H1 (cell line): ENCODE measurements around the gene GAP43. TPM values are rescaled to one million over a fixed set of nuclear protein-coding genes. Genes with fewer than 3 reads are reported as not detected.

Source experiments
- CTCF ChIA-PET: fragments of 300-600 bp; sonication (Branson Sonifier 250); formaldehyde crosslinking; loops from one replicate; lab custom pipeline; 2021; ENCODE audit not compliant: partially characterized antibody; lab: Charles Lee
- POLR2A ChIA-PET: fragments of 300-600 bp; sonication (Branson Sonifier 250); formaldehyde crosslinking; loops from one replicate; lab custom pipeline; 2021; ENCODE audit warnings: inconsistent platforms; ENCODE audit not compliant: partially characterized antibody; lab: Charles Lee
- DNase-seq, 2 experiments: peaks; one replicate each; pipeline versions ENCODE4 v3.0.0 to v3.0.0-alpha.2; 2010 to 2022; ENCODE audit warnings: low spot score in 2 of 2, low read depth in 1 of 2, mixed read lengths in 1 of 2
- FAIRE-seq: peaks from 2 replicates; lab custom pipeline; 2011; peaks lifted over from hg19 to GRCh38; lab: Jason Lieb, UNC
- H2AFZ ChIP-seq: 2 replicates; pipeline ENCODE4 v1.8.1; 2012; ENCODE audit warnings: low read length, inconsistent platforms
- H2AK5ac ChIP-seq: 2 replicates; pipeline ENCODE4 v1.6.1; 2013; ENCODE audit warnings: low read depth, low read length
- H2BK120ac ChIP-seq: replicated peaks from 2 replicates; pipeline ENCODE3; 2013; ENCODE audit warnings: low read depth, low read length, inconsistent platforms
- H2BK12ac ChIP-seq: 2 replicates; pipeline ENCODE4 v1.6.1; 2013; ENCODE audit warnings: low read depth, low read length
- H2BK15ac ChIP-seq: 2 replicates; pipeline ENCODE4 v1.6.1; 2013; ENCODE audit warnings: low read length
- H2BK20ac ChIP-seq: 2 replicates; pipeline ENCODE4 v1.6.1; 2013; ENCODE audit warnings: low read length
- H2BK5ac ChIP-seq: 2 replicates; pipeline ENCODE4 v1.6.1; 2013; ENCODE audit warnings: low read depth, low read length
- H3K14ac ChIP-seq: 2 replicates; pipeline ENCODE4 v1.6.1; 2013; ENCODE audit warnings: inconsistent platforms; ENCODE audit not compliant: insufficient read length
- H3K18ac ChIP-seq: 2 replicates; pipeline ENCODE4 v1.6.1; 2013; ENCODE audit warnings: low read length; ENCODE audit errors: extremely low read depth
- H3K23ac ChIP-seq: 2 replicates; pipeline ENCODE4 v1.6.1; 2013; ENCODE audit warnings: inconsistent platforms; ENCODE audit not compliant: insufficient read length
- H3K23me2 ChIP-seq: 2 replicates; pipeline ENCODE4 v1.6.1; 2013; ENCODE audit warnings: low read depth, low read length
- H3K27ac ChIP-seq: 2 replicates; pipeline ENCODE4 v1.6.1; 2011; ENCODE audit warnings: low read depth, low read length, inconsistent platforms
- H3K27me3 ChIP-seq, 4 experiments: replicated peaks in 1 of 4; 1 replicate in 1 of 4; 2 replicates in 3 of 4; pipeline versions ENCODE4 v1.6.1 to v1.8.1; 2011 to 2013; ENCODE audit warnings: low read length in 3 of 4, mild to moderate bottlenecking in 3 of 4, inconsistent platforms in 2 of 4, mixed read lengths in 2 of 4, moderate library complexity in 1 of 4; ENCODE audit not compliant: control insufficient read depth in 3 of 4, insufficient read depth in 3 of 4; ENCODE audit errors: extremely low read depth in 1 of 4
- H3K36me3 ChIP-seq, 4 experiments: 2 replicates each; pipeline versions ENCODE4 v1.6.1 to v1.8.1; 2011 to 2013; ENCODE audit warnings: mild to moderate bottlenecking in 4 of 4, low read length in 3 of 4, moderate library complexity in 2 of 4, control low read depth in 1 of 4, inconsistent platforms in 1 of 4; ENCODE audit not compliant: insufficient read depth in 4 of 4, control insufficient read depth in 2 of 4
- H3K4ac ChIP-seq: replicated peaks from 2 replicates; pipeline ENCODE3; 2013; ENCODE audit warnings: low read length, low read depth, mixed read lengths, inconsistent platforms; ENCODE audit not compliant: insufficient read length
- H3K4me1 ChIP-seq, 4 experiments: replicated peaks in 1 of 4; 1 replicate in 1 of 4; 2 replicates in 3 of 4; pipeline versions ENCODE4 v1.6.1 to v1.8.1; 2011 to 2013; ENCODE audit warnings: low read length in 3 of 4, inconsistent platforms in 2 of 4, mixed read lengths in 1 of 4; ENCODE audit not compliant: insufficient read depth in 4 of 4, control insufficient read depth in 3 of 4
- H3K4me2 ChIP-seq, 2 experiments: 2 replicates each; pipeline versions ENCODE4 v1.6.1 to v1.8.1; 2011 to 2013; ENCODE audit warnings: low read depth in 2 of 2, low read length in 2 of 2, control low read depth in 1 of 2, inconsistent platforms in 1 of 2, mild to moderate bottlenecking in 1 of 2; ENCODE audit not compliant: insufficient read depth in 1 of 2
- H3K4me3 ChIP-seq, 4 experiments: fragments of 200-600, 300-600 bp in 1 of 4; sonication (generic), shearing (Covaris generic), sonication (Bioruptor Twin) in 1 of 4; 2 replicates each; pipeline versions ENCODE4 v1.5.1 to v1.8.1; 2011 to 2016; ENCODE audit warnings: low read length in 4 of 4, low read depth in 3 of 4, control low read depth in 2 of 4, inconsistent platforms in 2 of 4, mild to moderate bottlenecking in 2 of 4, mixed read lengths in 1 of 4, moderate library complexity in 1 of 4; ENCODE audit not compliant: insufficient read depth in 2 of 4; ENCODE audit errors: extremely low read depth in 1 of 4
- H3K56ac ChIP-seq: replicated peaks from 2 replicates; pipeline ENCODE3; 2013; ENCODE audit warnings: low read depth, mild to moderate bottlenecking, mixed read lengths, low read length, inconsistent platforms; ENCODE audit not compliant: insufficient read length
- H3K79me1 ChIP-seq: 2 replicates; pipeline ENCODE4 v1.6.1; 2013; ENCODE audit warnings: low read depth, low read length, control low read depth
- H3K79me2 ChIP-seq, 2 experiments: 2 replicates each; pipeline versions ENCODE4 v1.6.1 to v1.8.1; 2012 to 2013; ENCODE audit warnings: low read length in 2 of 2, mild to moderate bottlenecking in 2 of 2, inconsistent platforms in 1 of 2; ENCODE audit not compliant: insufficient read depth in 2 of 2, control insufficient read depth in 1 of 2
- H3K9ac ChIP-seq, 4 experiments: replicated peaks in 1 of 4; 1 replicate in 1 of 4; 2 replicates in 3 of 4; pipeline versions ENCODE4 v1.6.1 to v1.8.1; 2011 to 2013; ENCODE audit warnings: low read depth in 3 of 4, low read length in 3 of 4, control low read depth in 2 of 4, mild to moderate bottlenecking in 2 of 4, moderate library complexity in 2 of 4, inconsistent platforms in 1 of 4; ENCODE audit errors: extremely low read depth in 1 of 4
- H3K9me3 ChIP-seq, 2 experiments: 2 replicates each; pipeline versions ENCODE4 v1.6.1 to v1.8.1; 2012 to 2013; ENCODE audit warnings: mild to moderate bottlenecking in 2 of 2, moderate library complexity in 2 of 2, control low read depth in 1 of 2, inconsistent platforms in 1 of 2, low read depth in 1 of 2, low read length in 1 of 2, mixed read lengths in 1 of 2; ENCODE audit not compliant: insufficient read depth in 2 of 2
- H4K20me1 ChIP-seq, 2 experiments: replicated peaks in 1 of 2; 2 replicates each; pipeline versions ENCODE3 to v1.8.1; 2011 to 2013; ENCODE audit warnings: inconsistent platforms in 2 of 2, low read length in 2 of 2, mild to moderate bottlenecking in 1 of 2; ENCODE audit not compliant: insufficient read depth in 2 of 2, control insufficient read depth in 1 of 2
- H4K5ac ChIP-seq: 2 replicates; pipeline ENCODE4 v1.6.1; 2013; ENCODE audit warnings: low read length, low read depth, mixed read lengths, inconsistent platforms; ENCODE audit not compliant: insufficient read length
- H4K8ac ChIP-seq: 2 replicates; pipeline ENCODE4 v1.8.0; 2013; ENCODE audit warnings: mild to moderate bottlenecking, moderate library complexity, low read length, inconsistent platforms; ENCODE audit not compliant: insufficient read depth; ENCODE audit errors: extremely low read depth
- H4K91ac ChIP-seq: replicated peaks from 2 replicates; pipeline ENCODE3; 2013; ENCODE audit warnings: low read length, mixed read lengths, inconsistent platforms; ENCODE audit not compliant: insufficient read length
- BRCA1 ChIP-seq: IDR thresholded peaks from 2 replicates; pipeline ENCODE4 v1.6.1; 2012; ENCODE audit warnings: low read depth, low read length, improper control_type of control experiment
- CHD2 ChIP-seq: IDR thresholded peaks from 2 replicates; pipeline ENCODE4 v1.6.1; 2012; ENCODE audit warnings: low read length, improper control_type of control experiment
- EGR1 ChIP-seq: IDR thresholded peaks from 2 replicates; pipeline ENCODE4 v1.6.1; 2011; ENCODE audit warnings: low read depth, low read length, borderline replicate concordance
- FOSL1 ChIP-seq: IDR thresholded peaks from 2 replicates; pipeline ENCODE4 v1.6.1; 2011; ENCODE audit warnings: mild to moderate bottlenecking, low read depth, low read length, moderate library complexity; ENCODE audit not compliant: insufficient read depth
- JUND ChIP-seq: IDR thresholded peaks from 2 replicates; pipeline ENCODE4 v1.6.1; 2011; ENCODE audit warnings: mild to moderate bottlenecking, improper control_type of control experiment, low read length
- MAFK ChIP-seq: IDR thresholded peaks from 2 replicates; pipeline ENCODE4 v1.6.1; 2012; ENCODE audit warnings: low read depth, mild to moderate bottlenecking, improper control_type of control experiment, low read length
- PHF8 ChIP-seq: fragments of 200-600 bp; sonication (generic); conservative IDR thresholded peaks from 2 replicates; pipeline ENCODE4 v1.7.1; 2012; ENCODE audit warnings: low read depth, mild to moderate bottlenecking, inconsistent platforms, low read length, moderate library complexity
- POLR2AphosphoS5 ChIP-seq: IDR thresholded peaks from 2 replicates; pipeline ENCODE4 v1.6.1; 2011; ENCODE audit warnings: low read depth, low read length
- SAP30 ChIP-seq: fragments of 300-600 bp; sonication (generic); IDR thresholded peaks from 2 replicates; pipeline ENCODE4 v1.7.1; 2012; ENCODE audit warnings: low read length, moderate library complexity, mild to moderate bottlenecking, inconsistent platforms; ENCODE audit not compliant: insufficient read depth, insufficient replicate concordance
- SIN3A ChIP-seq, 2 experiments: IDR thresholded peaks in 1 of 2; conservative IDR thresholded peaks in 1 of 2; 2 replicates each; pipeline ENCODE4 v1.6.1; 2011 to 2012; ENCODE audit warnings: low read length in 2 of 2, improper control_type of control experiment in 1 of 2, low read depth in 1 of 2, mild to moderate bottlenecking in 1 of 2
- SIRT6 ChIP-seq: IDR thresholded peaks from one replicate; pipeline ENCODE4 v1.7.1; 2012; ENCODE audit warnings: low read length, inconsistent platforms
- SUZ12 ChIP-seq: fragments of 200-600 bp; sonication (generic); IDR thresholded peaks from 2 replicates; pipeline ENCODE4 v1.6.1; 2012; ENCODE audit warnings: mild to moderate bottlenecking, inconsistent platforms, low read length, moderate library complexity, mixed read lengths
- TCF12 ChIP-seq: IDR thresholded peaks from 2 replicates; pipeline ENCODE4 v1.6.1; 2011; ENCODE audit warnings: low read depth, mild to moderate bottlenecking, low read length
- YY1 ChIP-seq: IDR thresholded peaks from 2 replicates; pipeline ENCODE4 v1.6.1; 2011; ENCODE audit warnings: low read depth, mild to moderate bottlenecking, low read length
- ZNF274 ChIP-seq: IDR thresholded peaks from 2 replicates; pipeline ENCODE4 v1.7.0; 2012; ENCODE audit warnings: low read length, borderline replicate concordance; ENCODE audit errors: extremely low read depth
- WGBS, 2 experiments: shearing (Covaris generic) in 1 of 2; methylation state at CpG; one replicate each; pipeline versions ENCODE4 v1.1.6 to v1.1.7; 2013 to 2015; ENCODE audit warnings: low lambda C conversion rate in 2 of 2, mixed read lengths in 2 of 2, inconsistent platforms in 1 of 2, low coverage in 1 of 2, missing lambda C conversion rate in 1 of 2; ENCODE audit not compliant: insufficient replicate concordance in 2 of 2, insufficient coverage in 1 of 2, insufficient read length in 1 of 2; ENCODE audit errors: extremely low coverage in 1 of 2, missing lambda C conversion rate in 1 of 2; 5-methylcytosine and 5-hydroxymethylcytosine counted together
- polyA plus RNA-seq, 7 experiments: library from polyadenylated mRNA; depleted of rRNA in 3 of 7; stranded (reverse) in 5 of 7; unstranded in 2 of 7; fragments of >200 nt in 5 of 7; fragments of 200-250 nt in 2 of 7; gene quantifications; 1 replicate in 5 of 7; 2 replicates in 1 of 7; 4 replicates in 1 of 7; pipeline versions ENCODE4 v1.2.1 to v1.2.3, GENCODE V29; 2011 to 2013; ENCODE audit warnings: missing spikeins in 2 of 7, mixed read lengths in 2 of 7
- total RNA-seq: library from RNA; stranded (reverse); fragmentation: NEBNext Ultra II Directional; extraction: Animal tissue kit (Norgen Biotek cat#: 25700); gene quantifications from 2 replicates; pipeline ENCODE4 v1.2.1, GENCODE V29; 2021
- TF ChIP-seq, protein P1 (sequence below): IDR thresholded peaks from 2 replicates; pipeline ENCODE4 v1.6.1; 2012; ENCODE audit warnings: inconsistent platforms

Gene GAP43
- total and polyA plus RNA-seq, 2 of the 8 experiments (the other 6 are each of a cell fraction or from before 2014, with no cell fraction given): 11.2 to 21.9 TPM

DNA sequence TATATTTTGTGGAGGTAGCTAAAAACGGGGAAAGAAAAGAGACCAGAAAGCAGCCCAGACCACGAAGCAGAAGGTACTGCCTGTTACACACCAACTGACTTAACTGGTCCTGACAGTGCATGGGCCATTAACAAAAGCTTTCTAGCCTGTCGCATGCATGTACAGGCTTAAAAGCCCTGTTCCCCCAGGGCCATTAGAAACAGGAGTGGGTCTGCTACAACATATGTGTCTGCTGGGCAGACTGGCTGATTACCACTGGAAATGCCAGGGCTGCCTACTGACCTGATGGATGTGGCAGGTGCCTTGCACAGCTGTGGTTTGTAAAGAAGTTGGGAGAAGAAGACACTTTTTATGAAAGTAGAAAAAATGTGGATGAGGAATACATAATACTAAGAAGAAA, 137.4 kb downstream of the GAP43 start:
- no peaks in the 10 kb centered on the region for H3K79me2 ChIP-seq
- H4K8ac ChIP-seq: no peak overlapping the region
- H3K23ac ChIP-seq: no peak overlapping the region
- H2BK5ac ChIP-seq: no peak overlapping the region
- no peaks in the 10 kb centered on the region for H3K27me3 ChIP-seq
- 82% methylated on average over 3 of the region's 3 CpGs; no CpG with 5 or more reads in 1 of the 2 experiments for WGBS, 2 experiments
- no peak overlapping the region for H3K9ac ChIP-seq
- no peaks in the 10 kb centered on the region for H3K9me3 ChIP-seq
- no peak overlapping the region for H3K27ac ChIP-seq
- H3K4ac ChIP-seq: no peak overlapping the region
- no peak overlapping the region for H3K4me2 ChIP-seq
- H2BK15ac ChIP-seq: no peak overlapping the region
- H2AK5ac ChIP-seq: no peak overlapping the region
- ChIA-PET CTCF (no interaction called here), POLR2A (no interaction called here)
- no peaks in the 10 kb centered on the region; the same call in 1 of the 2 replicates for H3K23me2 ChIP-seq
- no peak overlapping the region for H2AFZ ChIP-seq
- no peaks in the 10 kb centered on the region for H3K36me3 ChIP-seq
- H4K5ac ChIP-seq: no peak overlapping the region
- FAIRE-seq (no peak), DNase-seq (no peak)
- H2BK120ac ChIP-seq: no peak overlapping the region
- no peak overlapping the region for H3K18ac ChIP-seq
- no peak overlapping the region for H3K56ac ChIP-seq
- no peak overlapping the region for H3K14ac ChIP-seq
- H4K20me1 ChIP-seq: no peaks in the 10 kb centered on the region
- no peak overlapping the region for H3K4me3 ChIP-seq
- H2BK12ac ChIP-seq: no peak overlapping the region
- no peak overlapping the region for H2BK20ac ChIP-seq
- H4K91ac ChIP-seq: no peak overlapping the region
- H3K79me1 ChIP-seq: no peaks in the 10 kb centered on the region
- no peaks in the 10 kb centered on the region for H3K4me1 ChIP-seq
- no peak for TF ChIP-seq CHD2
- TF ChIP-seq PHF8: no peak
- TF ChIP-seq SIN3A (conservative IDR thresholded peaks at IDR 0.05 in 1 of 2, IDR thresholded peaks at IDR 0.05 in 1 of 2; ENCODE audit: low read depth in 1 of 2, low read length in 2 of 2): no peak
- no peak for TF ChIP-seq POLR2AphosphoS5
- TF ChIP-seq FOSL1: no peak
- TF ChIP-seq JUND: no peak
- TF ChIP-seq SUZ12: no peak
- TF ChIP-seq BRCA1: no peak
- no peak for TF ChIP-seq SAP30
- TF ChIP-seq ZNF274: no peak
- no peak for TF ChIP-seq EGR1
- TF ChIP-seq, protein P1, sequence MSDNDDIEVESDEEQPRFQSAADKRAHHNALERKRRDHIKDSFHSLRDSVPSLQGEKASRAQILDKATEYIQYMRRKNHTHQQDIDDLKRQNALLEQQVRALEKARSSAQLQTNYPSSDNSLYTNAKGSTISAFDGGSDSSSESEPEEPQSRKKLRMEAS: no peak
- no peak for TF ChIP-seq MAFK
- TF ChIP-seq YY1: no peak
- TF ChIP-seq SIRT6: no peak
- no peak for TF ChIP-seq TCF12
